Heart right ventricle (tissue), 16 donors: Measurements from ENCODE around the gene CTNS. TPM values are rescaled to one million over a fixed set of nuclear protein-coding genes. Genes with fewer than 3 reads are reported as not detected.

ENCODE experiments used
- ATAC-seq, 8 donors: fragments of 200-7000 bp; cut with Tn5 transposase; one replicate each; pipeline ENCODE4 v1.9.1; 2020; ENCODE audit warnings: mild to moderate bottlenecking in 8 of 8, moderate library complexity in 8 of 8, moderate number of reproducible peaks in 1 of 8
- DNase-seq, 2 donors: peaks; one replicate each; pipeline ENCODE4 v3.0.0-alpha.2; 2020
- H3K27ac ChIP-seq, 10 donors: fragments of 200-600 bp; sonication (generic) in 2 of 10; one replicate each; pipeline versions ENCODE4 v1.5.0 to v1.8.0; 2020 to 2022; ENCODE audit warnings: mild to moderate bottlenecking in 3 of 10
- H3K27me3 ChIP-seq, 7 donors: fragments of 200-600 bp; one replicate each; pipeline ENCODE4 v1.8.0; 2021 to 2022; ENCODE audit warnings: mild to moderate bottlenecking in 2 of 7
- H3K36me3 ChIP-seq, 9 donors: fragments of 200-600 bp; sonication (generic) in 1 of 9; one replicate each; pipeline versions ENCODE4 v1.5.0 to v1.8.0; 2020 to 2022; ENCODE audit warnings: mild to moderate bottlenecking in 2 of 9
- H3K4me1 ChIP-seq, 9 donors: fragments of 200-600 bp; sonication (generic) in 1 of 9; one replicate each; pipeline versions ENCODE4 v1.5.0 to v1.8.0; 2020 to 2022; ENCODE audit warnings: mild to moderate bottlenecking in 4 of 9
- H3K4me3 ChIP-seq, 10 donors: fragments of 200-600 bp; sonication (generic) in 2 of 10; one replicate each; pipeline versions ENCODE4 v1.5.0 to v1.8.0; 2020 to 2022; ENCODE audit warnings: mild to moderate bottlenecking in 7 of 10, moderate library complexity in 2 of 10
- H3K9me3 ChIP-seq, 11 donors: fragments of 200-600 bp in 10 of 11; sonication (generic) in 2 of 11; one replicate each; pipeline versions ENCODE4 v1.5.0 to v1.8.0; 2013 to 2022; ENCODE audit warnings: mild to moderate bottlenecking in 2 of 11, control low read depth in 1 of 11, moderate library complexity in 1 of 11
- WGBS, 2 donors: extraction: QIAGEN DNeasy Blood & Tissue Kit; methylation state at CpG; one replicate each; pipeline ENCODE4 v1.1.7; 2013; ENCODE audit warnings: inconsistent platforms in 1 of 2; 5-methylcytosine and 5-hydroxymethylcytosine counted together
- intact Hi-C, 10 donors: fragments of 100-400 bp; cut with DNase I; formaldehyde crosslinking; loops; one replicate each; pipeline versions ENCODE4 v1.11.1 to v1.14.2; 2022
- polyA plus RNA-seq, 2 donors: library from polyadenylated mRNA; stranded (reverse); fragments of 200-250 nt; gene quantifications; one replicate each; pipeline ENCODE4 v1.2.3, GENCODE V29; 2013
- total RNA-seq, 10 donors: library from RNA; stranded (reverse); fragmentation: NEBNext Ultra II Directional in 3 of 10; extraction: Animal tissue kit (Norgen Biotek cat#: 25700) in 3 of 10; gene quantifications; one replicate each; pipeline versions ENCODE4 v1.2.1 to v1.2.4, GENCODE V29; 2021 to 2023
- TF ChIP-seq, protein P1 (sequence below), 9 donors: fragments of 200-600 bp; sonication (generic) in 2 of 9; IDR thresholded peaks; one replicate each; pipeline versions ENCODE4 v1.5.0 to v1.8.0; 2021 to 2022; ENCODE audit warnings: antibody characterized with exemption in 9 of 9, mild to moderate bottlenecking in 5 of 9, moderate library complexity in 1 of 9
- donor health status: Arrhythmogenic right ventricular cardiomyopathy.
- donor health status: ischemic (EF 13 %, LVEDD 7.1; RV severe dilation, severe dysfunction).
- donor health status: healthy with polysubstance abuse.
- donor health status: DM: no; HTN: yes; CAD: no.
- donor health status: DM: no; HTN: no; CAD: no.
- donor health status: ischemic (EF 25% LVEDD 6.9; RV normal size, moderate dysfunction).
- donor health status: ischemic (EF 25% LVEDD 5.7; RV mildly dilated, moderate dysfunction).
- donor health status: healthy.
- donor health status: DM: yes; HTN: yes; CAD: no.
- donor health status: Ischemic cardiomyopathy.
- donor health status: ischemic (EF 35%, LVEDD 5.7; RV mildly dilated, moderate dysfunction).
- donor health status: nonischemic (EF 11% LVEDD 7.7; RV severe dilation, severe dysfunction).
- donor health status: DM: yes; HTN: yes; CAD: no.
- donor health status: PGD.
- donor health status: ischemic (EF 29% LVEDD 5.4; RV normal size, mild dysfunction).
- donor health status: nonischemic (EF 23%, LVEDD 6.1; RV moderate dilation, normal function).

The CTNS gene
- total and polyA plus RNA-seq, 12 donors, result 5.2 to 11.8 (median 7.6) TPM

DNA sequence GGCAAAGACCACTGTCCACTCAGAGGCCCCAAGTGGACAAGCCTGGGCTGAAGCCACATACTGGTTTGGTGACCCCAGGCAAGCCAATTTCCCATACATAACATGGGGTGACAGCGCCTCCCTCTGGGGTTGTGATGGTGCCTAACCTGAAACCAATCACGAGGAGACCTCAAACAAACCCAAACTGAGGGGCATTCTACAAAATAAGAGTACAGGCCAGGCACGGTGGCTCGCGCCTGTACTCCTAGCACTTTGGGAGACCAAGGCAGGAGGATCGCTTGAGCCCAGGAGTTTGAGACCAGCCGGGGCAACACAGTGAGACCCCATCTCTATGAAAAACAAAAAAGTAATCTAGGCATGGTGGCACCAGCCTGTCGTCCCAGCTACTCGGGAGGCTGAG is 55.8 kb downstream of the CTNS start:
- Histone ChIP-seq H3K9me3 (no peaks in the 10 kb centered on the region), H3K27me3 (peaks cover 0 to 47% (median 30%) of the 10 kb centered on the region in 7 donors), H3K4me3 (no peak overlapping the region), H3K4me1 (peaks cover 0 to 26% (median 18%) of the 10 kb centered on the region in 9 donors), H3K36me3 (peaks cover 0 to 8% (median 0%) of the 10 kb centered on the region in 9 donors), H3K27ac (no peak overlapping the region)
- TF ChIP-seq, protein P1, sequence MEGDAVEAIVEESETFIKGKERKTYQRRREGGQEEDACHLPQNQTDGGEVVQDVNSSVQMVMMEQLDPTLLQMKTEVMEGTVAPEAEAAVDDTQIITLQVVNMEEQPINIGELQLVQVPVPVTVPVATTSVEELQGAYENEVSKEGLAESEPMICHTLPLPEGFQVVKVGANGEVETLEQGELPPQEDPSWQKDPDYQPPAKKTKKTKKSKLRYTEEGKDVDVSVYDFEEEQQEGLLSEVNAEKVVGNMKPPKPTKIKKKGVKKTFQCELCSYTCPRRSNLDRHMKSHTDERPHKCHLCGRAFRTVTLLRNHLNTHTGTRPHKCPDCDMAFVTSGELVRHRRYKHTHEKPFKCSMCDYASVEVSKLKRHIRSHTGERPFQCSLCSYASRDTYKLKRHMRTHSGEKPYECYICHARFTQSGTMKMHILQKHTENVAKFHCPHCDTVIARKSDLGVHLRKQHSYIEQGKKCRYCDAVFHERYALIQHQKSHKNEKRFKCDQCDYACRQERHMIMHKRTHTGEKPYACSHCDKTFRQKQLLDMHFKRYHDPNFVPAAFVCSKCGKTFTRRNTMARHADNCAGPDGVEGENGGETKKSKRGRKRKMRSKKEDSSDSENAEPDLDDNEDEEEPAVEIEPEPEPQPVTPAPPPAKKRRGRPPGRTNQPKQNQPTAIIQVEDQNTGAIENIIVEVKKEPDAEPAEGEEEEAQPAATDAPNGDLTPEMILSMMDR (IDR thresholded peaks at IDR 0.05), result peak in 1 of 9 donors; percentile 18
- ATAC-seq, result no peak
- no peak for DNase-seq
- WGBS, 2 donors, result 82 to 86% methylated on average over 9 of the region's 9 CpGs
- intact Hi-C loops, result no loop called here

DNA sequence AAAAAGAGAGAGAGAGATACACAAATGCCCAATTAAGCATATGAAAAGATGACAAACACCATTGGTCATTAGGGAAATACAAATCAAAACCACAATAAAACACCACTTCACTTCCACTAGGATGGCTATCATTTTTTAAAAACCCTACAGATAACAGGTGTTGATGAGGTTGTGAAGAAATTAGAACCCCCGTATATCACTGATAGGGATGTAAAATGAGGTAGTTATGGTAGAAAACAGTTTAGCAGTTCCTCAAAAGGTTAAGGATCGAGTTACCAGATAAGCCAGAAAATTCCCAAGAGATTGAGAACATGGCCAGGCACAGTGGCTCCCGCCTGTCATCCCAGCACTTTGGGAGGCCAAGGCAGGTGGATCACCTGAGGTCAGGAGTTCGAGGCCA is 56.6 kb downstream of the CTNS start:
- peaks cover 0 to 49% (median 30%) of the 10 kb centered on the region in 7 donors for H3K27me3 ChIP-seq
- TF ChIP-seq, protein P1 (IDR thresholded peaks at IDR 0.05), result no peak
- DNase-seq (no peak), ATAC-seq (no peak)
- H3K27ac ChIP-seq, result no peak overlapping the region
- H3K9me3 ChIP-seq, result peaks cover 0 to 6% (median 0%) of the 10 kb centered on the region in 11 donors
- peaks cover 0 to 8% (median 0%) of the 10 kb centered on the region in 9 donors for H3K36me3 ChIP-seq
- H3K4me1 ChIP-seq, result peaks cover 0 to 26% (median 18%) of the 10 kb centered on the region in 9 donors
- WGBS, 2 donors, result 55 to 61% methylated on average over 4 of the region's 4 CpGs
- no peak overlapping the region for H3K4me3 ChIP-seq
- intact Hi-C loops, result no loop called here

DNA sequence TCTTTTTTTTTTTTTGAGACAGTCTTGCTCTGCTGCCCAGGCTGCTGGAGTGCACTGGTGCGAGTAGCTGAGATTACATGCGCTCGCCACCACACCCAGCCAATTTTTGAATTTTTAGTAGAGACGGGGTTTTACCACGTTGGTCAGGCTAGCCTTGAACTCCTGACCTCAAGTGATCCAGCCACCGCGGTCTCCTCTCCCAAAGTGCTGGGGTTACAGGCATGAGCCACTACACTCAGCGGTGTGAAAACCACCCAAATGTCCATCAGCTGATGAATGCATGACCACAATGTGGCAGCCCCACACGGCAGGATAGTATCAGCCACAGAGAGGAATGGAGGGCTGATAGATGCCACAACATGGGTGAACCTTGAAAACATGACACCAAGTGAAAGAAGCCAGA is 57.3 kb downstream of the CTNS start:
- no peak for DNase-seq
- Histone ChIP-seq H3K27ac (no peak overlapping the region), H3K27me3 (peaks cover 0 to 46% (median 30%) of the 10 kb centered on the region in 7 donors), H3K4me1 (peaks cover 0 to 26% (median 18%) of the 10 kb centered on the region in 9 donors), H3K36me3 (peaks cover 0 to 8% (median 0%) of the 10 kb centered on the region in 9 donors), H3K4me3 (no peak overlapping the region), H3K9me3 (peaks cover 0 to 10% (median 0%) of the 10 kb centered on the region in 11 donors)
- 77% methylated on average over 9 of the region's 9 CpGs for WGBS, 2 donors
- no peak for ATAC-seq
- TF ChIP-seq, protein P1 (IDR thresholded peaks at IDR 0.05), result no peak
- intact Hi-C loops, result loop anchor here in 1 of 10 donors (2.0 kb wide), 1 partner anchor 29 kb away; the partner anchor contains the start of gene HASPIN

DNA sequence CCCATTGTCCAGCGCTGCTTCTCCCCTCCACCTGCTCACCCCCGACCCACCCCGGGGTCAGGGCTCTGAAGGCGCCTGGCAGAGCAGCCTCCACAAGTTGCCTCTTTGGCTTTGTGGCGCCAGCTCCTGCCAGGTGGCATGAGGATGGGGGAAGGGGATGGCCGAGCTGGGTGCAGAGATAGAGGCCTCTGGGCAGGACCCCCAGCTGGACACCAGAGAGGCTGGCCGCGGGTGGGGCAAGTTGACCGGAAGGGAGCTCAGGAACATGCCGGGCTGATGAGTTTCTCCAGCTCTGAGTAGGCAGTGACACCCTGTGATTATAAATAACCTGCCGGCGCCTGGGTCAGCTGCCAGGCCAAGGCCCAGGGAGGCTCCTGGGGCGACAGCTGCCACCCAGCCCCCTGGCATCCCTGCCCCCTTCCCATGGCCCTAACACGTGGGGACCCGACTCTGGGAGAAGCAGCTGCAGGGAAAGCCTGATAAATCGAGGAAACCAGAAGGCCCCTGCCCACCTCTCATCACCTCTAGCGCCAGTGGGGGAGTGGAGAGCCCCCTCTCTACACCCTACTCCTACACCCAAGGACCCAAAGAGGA is 58.7 kb downstream of the CTNS start:
- WGBS, 2 donors, result 6 to 7% methylated on average over 17 of the region's 17 CpGs
- Histone ChIP-seq H3K9me3 (peaks cover 0 to 10% (median 0%) of the 10 kb centered on the region in 11 donors), H3K4me1 (peaks cover 0 to 26% (median 18%) of the 10 kb centered on the region in 9 donors), H3K4me3 (peak overlapping the region; percentile 32 to 62 (median 54)), H3K27me3 (peaks cover 0 to 44% (median 29%) of the 10 kb centered on the region in 7 donors), H3K27ac (peak overlapping the region in 9 of 10 donors; percentile 39 to 90 (median 80)), H3K36me3 (peaks cover 0 to 4% (median 0%) of the 10 kb centered on the region in 9 donors)
- TF ChIP-seq, protein P1 (IDR thresholded peaks at IDR 0.05), result no peak
- intact Hi-C loops, result loop anchor here in 1 of 10 donors (2.0 kb wide), 1 partner anchor 28 kb away; the partner anchor contains the start of gene HASPIN
- ATAC-seq (peak; percentile 74 to 91 (median 86)), DNase-seq (peak; percentile 48 to 61)
